Ecto neural progenitor cell (in vitro differentiated cells): ENCODE results near the gene GSTA1.
"Not testable (repeated sequence)": the region's sequence is repeated elsewhere in the genome, so short reads cannot be mapped to it uniquely, and the experiment has no call there.

Source experiments
- DNase-seq: peaks from one replicate; pipeline ENCODE4 v3.0.0-alpha.2; 2018; ENCODE audit warnings: low spot score

Gene GSTA1

DNA sequence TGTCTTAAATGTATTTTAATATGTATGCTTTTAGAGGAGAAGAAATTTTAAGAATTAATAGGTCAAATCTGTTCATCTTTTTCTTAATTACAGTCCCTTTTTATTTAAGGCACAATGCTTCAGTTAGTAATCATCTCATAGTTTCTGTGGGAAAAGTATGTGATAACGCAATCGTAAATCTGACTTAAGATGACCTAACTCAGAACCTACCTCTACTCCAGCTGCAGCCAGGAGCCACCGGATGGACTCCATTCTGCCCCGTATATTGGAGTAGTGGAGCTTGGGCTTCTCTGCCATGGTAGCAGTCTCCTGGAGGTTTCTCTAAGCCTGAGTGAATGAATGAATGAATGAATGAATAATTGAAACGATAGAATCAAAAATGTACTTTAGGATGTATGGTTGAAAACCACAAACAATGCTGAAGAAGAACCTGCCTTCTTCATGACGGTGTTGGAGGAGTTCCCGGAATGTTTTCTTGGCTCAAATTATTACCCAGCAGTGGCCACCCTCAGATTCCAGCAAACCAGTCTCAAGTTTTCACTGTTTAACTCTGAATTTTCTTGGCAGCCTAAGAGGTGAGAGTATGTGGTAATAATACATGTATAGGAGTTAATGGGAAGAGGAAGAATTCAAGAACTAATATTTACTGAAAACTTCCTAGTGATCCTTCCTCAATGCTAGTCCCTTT lies 45.8 kb downstream of the GSTA1 start:
- not testable (repeated sequence) for DNase-seq

DNA sequence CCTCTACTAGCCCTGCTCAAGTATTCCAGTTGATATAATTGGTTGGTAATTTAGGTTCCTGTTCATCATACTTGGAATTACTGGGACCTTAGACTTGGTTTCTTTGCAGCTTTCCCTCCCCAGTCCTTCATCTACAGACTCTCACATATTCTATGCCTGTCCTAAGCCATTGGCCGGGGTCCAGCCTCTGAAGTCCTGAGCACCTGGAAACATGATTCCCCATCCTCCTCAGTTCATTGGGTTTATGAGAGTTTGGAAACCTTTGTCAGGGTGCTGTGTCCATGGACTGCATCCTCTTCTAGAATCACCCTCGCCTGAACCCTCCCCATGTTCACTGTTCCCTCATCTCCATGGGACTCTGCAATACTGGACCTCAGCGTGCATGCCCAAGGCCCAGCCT lies 49.2 kb downstream of the GSTA1 start:
- no peak for DNase-seq

DNA sequence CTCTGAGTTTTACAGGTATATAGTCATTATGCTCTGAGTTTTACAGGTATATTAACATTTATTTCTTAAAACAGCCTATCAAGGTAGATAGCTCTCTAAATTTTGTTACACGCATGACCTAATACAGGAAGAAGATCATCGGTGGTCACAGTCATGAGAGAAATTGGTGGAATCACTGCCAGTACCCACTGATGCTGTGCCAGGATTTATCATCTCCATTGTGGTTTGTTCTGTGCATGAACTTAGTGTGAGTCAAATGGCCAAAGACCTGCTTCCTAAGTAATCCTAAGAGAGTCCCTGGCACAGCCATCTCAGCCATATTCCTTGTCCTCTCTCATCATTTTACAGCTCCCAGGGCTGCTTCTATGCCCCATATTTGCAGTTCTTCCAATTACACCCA lies 50.5 kb downstream of the GSTA1 start:
- DNase-seq, result not testable (repeated sequence)

DNA sequence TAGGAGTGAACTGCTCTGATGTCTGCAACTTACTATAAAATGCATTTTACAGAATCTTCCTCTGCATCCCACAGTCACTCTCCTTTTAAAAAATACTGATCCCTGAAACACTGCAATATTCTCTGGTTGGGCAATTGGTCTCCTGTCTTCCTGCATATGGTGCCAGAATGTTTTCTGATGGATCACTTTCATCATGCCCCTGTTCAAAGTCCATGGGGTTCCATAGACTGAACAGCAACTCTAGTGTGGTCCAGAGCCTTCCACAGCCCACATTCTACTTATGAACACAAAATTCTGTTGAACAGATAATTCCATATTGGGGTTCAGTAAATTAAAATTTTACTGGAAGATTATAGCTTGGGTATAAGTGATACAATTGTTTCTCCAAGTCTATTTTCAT lies 51.3 kb downstream of the GSTA1 start:
- no peak for DNase-seq

DNA sequence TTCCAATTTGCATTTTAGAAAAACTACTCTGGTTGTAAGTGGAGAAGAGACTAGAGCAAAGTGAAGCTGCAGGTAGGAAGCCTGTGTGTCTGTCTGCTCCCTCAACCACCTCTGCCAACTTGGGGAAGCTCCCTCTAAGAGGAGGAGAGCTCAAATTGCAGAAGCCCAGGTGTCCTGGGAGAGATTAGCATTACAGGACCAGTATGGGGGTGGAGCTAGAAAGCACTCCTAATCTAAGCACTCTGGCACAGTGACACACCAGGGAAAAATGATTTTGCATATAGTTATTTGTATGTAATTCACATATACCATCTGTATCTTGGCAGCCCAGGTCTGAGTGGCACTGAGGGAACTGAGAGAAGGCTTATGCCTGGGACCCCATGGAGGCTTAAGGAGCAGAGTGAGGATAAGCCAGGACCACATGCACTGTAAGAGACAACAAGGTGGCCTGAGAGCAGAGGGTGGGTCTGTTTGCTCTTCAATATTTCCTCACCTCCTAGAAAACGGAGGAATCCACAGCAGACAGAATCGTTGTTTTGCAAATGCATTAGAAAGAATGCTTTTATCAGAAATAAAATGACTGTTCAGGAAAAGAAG lies 54.0 kb downstream of the GSTA1 start:
- no peak for DNase-seq

DNA sequence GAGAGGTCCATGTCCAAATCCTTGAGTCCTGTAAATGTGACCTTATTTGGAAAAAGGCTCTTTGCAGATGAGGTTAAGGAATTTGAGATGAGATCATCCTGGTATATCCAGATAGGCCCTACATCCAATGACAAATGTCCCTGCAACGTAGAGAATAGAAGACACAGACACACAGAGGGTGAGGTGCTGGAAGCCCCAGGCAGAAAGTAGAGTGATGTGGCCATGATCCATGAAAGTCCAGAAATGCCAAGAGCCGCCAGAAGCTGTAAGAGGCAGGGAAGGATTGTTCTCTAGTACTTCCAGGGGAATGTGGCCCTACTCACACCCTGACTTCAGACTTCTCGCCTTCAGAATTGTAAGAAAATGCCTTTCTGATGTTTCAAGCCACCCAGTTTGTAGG lies 56.3 kb downstream of the GSTA1 start:
- DNase-seq, result not testable (repeated sequence)

DNA sequence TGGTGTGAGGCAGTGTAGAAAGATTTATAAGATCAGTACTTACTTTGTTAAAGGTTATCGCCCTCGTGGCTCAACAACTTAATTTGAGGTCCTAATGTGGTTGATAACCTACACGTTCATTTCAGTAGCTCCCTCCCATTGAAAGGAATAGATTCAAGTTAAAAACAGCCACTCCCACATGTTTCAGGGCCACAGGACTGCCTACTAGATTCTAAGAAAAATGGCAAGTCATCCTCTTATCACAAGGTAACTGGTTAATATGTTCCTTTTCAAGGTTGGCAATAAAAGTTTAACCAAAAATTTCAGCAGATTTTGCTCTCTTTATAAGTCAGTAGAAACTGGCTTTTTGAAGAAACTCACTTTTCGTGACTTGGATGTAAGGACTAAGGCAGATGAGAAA lies 57.4 kb downstream of the GSTA1 start:
- no peak for DNase-seq

DNA sequence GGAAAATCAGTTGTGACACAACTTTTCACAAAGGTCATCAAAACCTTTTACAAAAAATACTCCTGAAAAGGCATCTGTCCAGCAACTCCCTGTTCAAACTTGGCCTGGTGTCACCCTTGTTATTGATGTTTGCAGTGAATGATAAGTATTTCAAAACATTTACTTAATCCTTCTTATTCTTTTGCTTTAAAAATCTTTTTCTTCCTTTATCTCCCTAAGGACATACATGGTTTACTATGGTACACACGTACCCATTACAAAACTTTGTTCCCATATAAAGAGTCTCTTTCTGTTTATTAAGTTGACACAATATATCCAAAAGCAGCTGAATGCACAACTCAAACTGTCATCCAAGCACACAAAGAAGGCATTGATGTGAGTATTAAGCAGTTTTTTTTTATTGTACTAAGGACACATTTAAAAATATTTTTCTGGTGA lies 57.8 kb downstream of the GSTA1 start:
- DNase-seq, result no peak

DNA sequence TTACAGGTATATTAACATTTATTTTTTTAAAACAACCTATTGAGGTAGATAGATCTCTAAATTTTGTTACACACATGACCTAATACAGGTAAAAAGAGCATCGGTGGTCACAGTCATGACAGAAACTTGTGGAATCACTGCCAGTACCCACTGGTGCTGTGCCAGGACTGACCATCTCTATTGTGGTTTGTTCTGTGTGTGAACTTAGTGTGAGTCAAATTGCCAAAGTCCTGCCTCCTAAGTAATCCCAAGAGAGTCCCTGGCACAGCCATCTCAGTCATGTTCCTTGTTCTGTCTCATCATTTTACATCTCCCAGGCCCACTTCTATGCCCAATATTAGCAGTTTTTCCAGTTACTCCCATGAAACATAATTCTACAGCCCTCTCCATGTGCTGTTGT lies 61.7 kb downstream of the GSTA1 start:
- no peak for DNase-seq
